Measurements from ENCODE around the gene CD248.

DNA sequence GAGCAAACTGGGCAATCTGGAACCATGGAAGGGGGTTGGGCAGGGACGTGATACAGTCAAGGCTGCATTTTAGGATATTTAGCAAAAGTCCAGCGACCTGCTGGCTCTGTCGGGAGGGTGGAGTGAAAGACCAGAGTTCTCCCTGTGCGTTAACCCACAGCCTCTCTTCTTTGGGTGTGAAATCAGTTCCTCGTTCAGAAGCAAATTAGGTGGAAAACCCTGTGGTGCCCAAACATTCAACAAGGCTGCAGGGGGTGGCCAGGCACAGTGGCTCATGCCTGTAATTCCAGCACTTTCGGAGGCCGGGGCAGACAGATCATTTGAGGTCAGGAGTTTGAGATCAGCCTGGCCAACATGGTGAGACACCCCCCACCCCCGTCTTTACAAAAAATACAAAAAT lies 19.2 kb downstream of the CD248 start:
- TF ChIP-seq POLR2A (IDR thresholded peaks at IDR 0.05) = no peak
- TF ChIP-seq, protein P1, sequence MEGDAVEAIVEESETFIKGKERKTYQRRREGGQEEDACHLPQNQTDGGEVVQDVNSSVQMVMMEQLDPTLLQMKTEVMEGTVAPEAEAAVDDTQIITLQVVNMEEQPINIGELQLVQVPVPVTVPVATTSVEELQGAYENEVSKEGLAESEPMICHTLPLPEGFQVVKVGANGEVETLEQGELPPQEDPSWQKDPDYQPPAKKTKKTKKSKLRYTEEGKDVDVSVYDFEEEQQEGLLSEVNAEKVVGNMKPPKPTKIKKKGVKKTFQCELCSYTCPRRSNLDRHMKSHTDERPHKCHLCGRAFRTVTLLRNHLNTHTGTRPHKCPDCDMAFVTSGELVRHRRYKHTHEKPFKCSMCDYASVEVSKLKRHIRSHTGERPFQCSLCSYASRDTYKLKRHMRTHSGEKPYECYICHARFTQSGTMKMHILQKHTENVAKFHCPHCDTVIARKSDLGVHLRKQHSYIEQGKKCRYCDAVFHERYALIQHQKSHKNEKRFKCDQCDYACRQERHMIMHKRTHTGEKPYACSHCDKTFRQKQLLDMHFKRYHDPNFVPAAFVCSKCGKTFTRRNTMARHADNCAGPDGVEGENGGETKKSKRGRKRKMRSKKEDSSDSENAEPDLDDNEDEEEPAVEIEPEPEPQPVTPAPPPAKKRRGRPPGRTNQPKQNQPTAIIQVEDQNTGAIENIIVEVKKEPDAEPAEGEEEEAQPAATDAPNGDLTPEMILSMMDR (IDR thresholded peaks at IDR 0.05) = no peak
- no peak for TF ChIP-seq EP300 (IDR thresholded peaks at IDR 0.05)
- no peak for TF ChIP-seq POLR2AphosphoS5 (IDR thresholded peaks at IDR 0.05)

Data from stomach (tissue), 4 donors.